ENCODE results near the gene ZYX.

GRCh38 chr7:143437578-143437977 lies 56.4 kb downstream of the ZYX start:
- no peak for TF ChIP-seq EZH2 (IDR thresholded peaks at IDR 0.05; ENCODE audit: insufficient read depth, low read length)
- no peak for TF ChIP-seq CTCF (IDR thresholded peaks at IDR 0.05; ENCODE audit: insufficient read depth, low read depth, low read length)

Data from astrocyte (in vitro differentiated cells and primary cell).